ENCODE results near the gene KAT6B. TPM values are rescaled to one million over a fixed set of nuclear protein-coding genes. Genes with fewer than 3 reads are reported as not detected.

Gene KAT6B
- total and polyA plus RNA-seq, 7 donors, result 5.8 to 77.0 (median 49.9) TPM

GRCh38 chr10:75023074-75023473, 196.7 kb downstream of the KAT6B start:
- TF ChIP-seq POLR2AphosphoS5 (IDR thresholded peaks at IDR 0.05), result no peak
- no peak for TF ChIP-seq CTCF (IDR thresholded peaks at IDR 0.05)
- TF ChIP-seq EP300 (IDR thresholded peaks at IDR 0.05), result no peak
- TF ChIP-seq POLR2A (IDR thresholded peaks at IDR 0.05), result no peak
- peaks cover 0 to 6% (median 2%) of the 10 kb centered on the region in 4 donors for H3K4me1 ChIP-seq
- 94 to 97% methylated on average over 2 of the region's 2 CpGs for WGBS, 2 donors

GRCh38 chr10:75024971-75025523, 198.6 kb downstream of the KAT6B start:
- WGBS, 2 donors, result 44 to 73% methylated on average over 5 of the region's 5 CpGs
- Histone ChIP-seq H3K27me3 (no peaks in the 10 kb centered on the region), H3K4me3 (no peak overlapping the region), H3K36me3 (peaks cover 0 to 92% (median 37%) of the 10 kb centered on the region in 4 donors), H3K4me1 (no peaks in the 10 kb centered on the region), H3K9me3 (no peaks in the 10 kb centered on the region), H3K27ac (no peak overlapping the region)
- no peak for TF ChIP-seq CTCF (IDR thresholded peaks at IDR 0.05)
- TF ChIP-seq POLR2AphosphoS5 (IDR thresholded peaks at IDR 0.05), result no peak
- TF ChIP-seq EP300 (IDR thresholded peaks at IDR 0.05), result no peak
- no peak for DNase-seq
- intact Hi-C loops (cut with DNase I), result loop anchor here (5.0 kb wide), 1 partner anchor 77 kb away; no protein-coding TSS in a partner anchor

More at GRCh38 chr10:75023074-75023473, 196.7 kb downstream of the KAT6B start:
- Histone ChIP-seq H3K4me3 (no peak overlapping the region), H3K9me3 (no peaks in the 10 kb centered on the region), H3K36me3 (peaks cover 0 to 72% (median 28%) of the 10 kb centered on the region in 4 donors), H3K27ac (no peak overlapping the region), H3K27me3 (no peaks in the 10 kb centered on the region)
- no peak for DNase-seq
- intact Hi-C loops (cut with DNase I), result loop anchor here (2.0 to 5.0 kb wide), 2 partner anchors 79 to 756 kb away; no protein-coding TSS in a partner anchor

GRCh38 chr10:75028049-75028448, 201.6 kb downstream of the KAT6B start:
- no peak for DNase-seq
- H3K36me3 ChIP-seq, result peaks cover 0 to 86% (median 33%) of the 10 kb centered on the region in 4 donors
- H3K27ac ChIP-seq, result no peak overlapping the region
- TF ChIP-seq POLR2A (IDR thresholded peaks at IDR 0.05) (no peak), EP300 (IDR thresholded peaks at IDR 0.05) (no peak), CTCF (IDR thresholded peaks at IDR 0.05) (no peak), POLR2AphosphoS5 (IDR thresholded peaks at IDR 0.05) (no peak)
- intact Hi-C loops (cut with DNase I), result no loop called here
- H3K4me3 ChIP-seq, result no peak overlapping the region
- H3K27me3 ChIP-seq, result no peaks in the 10 kb centered on the region
- no peaks in the 10 kb centered on the region for H3K9me3 ChIP-seq
- no peaks in the 10 kb centered on the region for H3K4me1 ChIP-seq

- H3K27ac ChIP-seq, result no peak overlapping the region
- H3K4me3 ChIP-seq, result no peak overlapping the region
- H3K9me3 ChIP-seq, result no peaks in the 10 kb centered on the region
- no peak for TF ChIP-seq POLR2AphosphoS5 (IDR thresholded peaks at IDR 0.05)
- no peak for TF ChIP-seq POLR2A (IDR thresholded peaks at IDR 0.05)
- TF ChIP-seq CTCF (IDR thresholded peaks at IDR 0.05), result no peak
- TF ChIP-seq EP300 (IDR thresholded peaks at IDR 0.05), result no peak
- intact Hi-C loops (cut with DNase I), result no loop called here
- H3K36me3 ChIP-seq, result peaks cover 0 to 81% (median 32%) of the 10 kb centered on the region in 4 donors
- H3K27me3 ChIP-seq, result no peaks in the 10 kb centered on the region
- WGBS, 2 donors, result 84 to 94% methylated on average over 7 of the region's 7 CpGs
- no peaks in the 10 kb centered on the region for H3K4me1 ChIP-seq
- DNase-seq, result no peak
These were observed 202.3 kb downstream of the KAT6B start for GRCh38 chr10:75028748-75029147.

GRCh38 chr10:75029420-75029819, 203.0 kb downstream of the KAT6B start:
- Histone ChIP-seq H3K4me1 (peaks cover 0 to 4% (median 0%) of the 10 kb centered on the region in 4 donors), H3K36me3 (peaks cover 0 to 76% (median 32%) of the 10 kb centered on the region in 4 donors), H3K27me3 (no peaks in the 10 kb centered on the region), H3K27ac (no peak overlapping the region), H3K9me3 (no peaks in the 10 kb centered on the region), H3K4me3 (no peak overlapping the region)
- TF ChIP-seq POLR2A (IDR thresholded peaks at IDR 0.05) (no peak), CTCF (IDR thresholded peaks at IDR 0.05) (no peak), EP300 (IDR thresholded peaks at IDR 0.05) (no peak), POLR2AphosphoS5 (IDR thresholded peaks at IDR 0.05) (no peak)
- WGBS, 2 donors, result 95 to 96% methylated on average over 15 of the region's 15 CpGs
- no peak for DNase-seq
- intact Hi-C loops (cut with DNase I), result no loop called here

All from sigmoid colon (tissue), 7 donors.